Fibroblast of skin of back (primary cell): Measurements from ENCODE around the gene C20orf204.

ENCODE experiments used
- DNase-seq: peaks from one replicate; pipeline ENCODE4 v3.0.0-alpha.2; 2013

Gene C20orf204

DNA sequence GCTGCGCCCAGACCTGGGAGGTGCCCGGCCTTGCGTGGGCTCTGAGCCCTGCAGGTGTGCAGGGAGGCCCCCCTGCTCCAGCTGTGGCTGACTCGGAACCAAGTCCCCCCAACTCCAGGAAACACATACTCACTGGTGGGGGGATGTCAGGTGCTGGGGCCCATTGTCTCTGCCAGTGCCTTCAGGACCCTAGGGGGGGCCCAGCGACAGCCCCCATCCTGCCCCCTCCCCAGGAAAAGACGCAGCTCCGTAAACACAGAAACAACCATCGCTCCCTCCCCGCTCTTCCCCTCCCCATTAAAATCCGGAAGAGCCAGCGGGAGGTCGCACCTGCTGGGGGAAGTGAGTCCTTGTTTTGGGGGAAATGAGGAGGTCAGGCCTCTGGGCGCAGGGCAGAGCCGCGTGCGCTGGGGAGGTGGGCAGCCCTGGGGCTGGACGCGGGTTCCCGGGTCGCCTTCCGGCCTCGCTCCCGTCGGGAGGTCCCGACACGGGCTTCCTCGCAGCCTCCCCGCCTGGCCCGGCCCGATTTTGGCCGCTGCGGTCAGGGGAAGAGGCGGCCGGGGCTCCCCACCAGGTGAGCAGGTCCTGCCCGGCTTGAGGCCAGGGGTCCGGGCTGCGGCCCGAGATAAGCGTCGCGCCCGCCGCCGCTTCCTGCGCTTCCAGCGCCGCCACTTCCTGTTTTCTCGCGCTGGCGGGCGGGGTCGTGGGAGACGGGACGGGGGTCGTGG, 6.2 kb downstream of the C20orf204 start:
- DNase-seq, result no peak

- no peak for DNase-seq
These were observed 7.8 kb downstream of the C20orf204 start for GRCh38 chr20:64043768-64044167.

DNA sequence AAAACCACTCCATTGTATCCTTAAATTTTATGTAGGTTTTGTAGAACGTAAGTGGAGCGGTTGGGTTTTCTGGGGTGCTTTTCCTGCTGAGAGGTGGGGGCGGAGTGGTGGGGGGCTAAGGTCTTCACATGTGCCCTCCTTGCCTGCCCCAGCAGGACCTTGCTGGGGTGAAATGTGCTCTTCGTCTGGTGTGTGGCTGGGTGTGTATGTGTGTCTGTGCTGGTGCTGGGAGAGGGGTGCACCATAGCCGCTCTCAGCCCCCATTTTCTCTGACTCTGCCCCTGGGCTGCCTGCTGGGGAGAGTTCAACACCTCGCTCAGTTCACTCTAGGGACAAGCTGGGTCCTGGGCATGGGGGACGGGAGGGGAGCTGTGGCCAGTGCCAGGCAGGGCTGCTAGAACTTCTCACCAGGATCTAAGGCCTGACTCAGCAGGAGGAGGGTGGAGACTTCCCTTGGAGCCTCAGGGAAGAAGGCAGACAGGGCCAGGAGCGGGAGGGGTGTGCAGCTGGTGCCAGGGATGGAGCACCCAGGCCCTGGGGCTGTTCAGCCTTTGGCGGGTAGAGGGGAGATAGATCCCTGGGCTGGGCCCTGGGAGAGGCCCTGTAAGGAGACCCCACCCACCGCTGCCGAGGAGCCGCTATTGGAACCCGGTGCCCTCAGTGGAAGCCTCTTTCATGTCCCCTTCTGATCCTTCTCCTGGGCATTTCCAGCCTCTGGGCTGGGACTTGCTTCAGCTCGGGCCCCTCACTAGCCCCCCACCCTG, 8.7 kb downstream of the C20orf204 start:
- peak; percentile 70 for DNase-seq

- no peak for DNase-seq
These were observed 9.5 kb downstream of the C20orf204 start for GRCh38 chr20:64045346-64046011.

- DNase-seq, result no peak
These were observed 11.0 kb downstream of the C20orf204 start for GRCh38 chr20:64047046-64047389.

GRCh38 chr20:64047968-64048401, 12.0 kb downstream of the C20orf204 start:
- no peak for DNase-seq

GRCh38 chr20:64048402-64049044, 12.5 kb downstream of the C20orf204 start:
- no peak for DNase-seq

DNA sequence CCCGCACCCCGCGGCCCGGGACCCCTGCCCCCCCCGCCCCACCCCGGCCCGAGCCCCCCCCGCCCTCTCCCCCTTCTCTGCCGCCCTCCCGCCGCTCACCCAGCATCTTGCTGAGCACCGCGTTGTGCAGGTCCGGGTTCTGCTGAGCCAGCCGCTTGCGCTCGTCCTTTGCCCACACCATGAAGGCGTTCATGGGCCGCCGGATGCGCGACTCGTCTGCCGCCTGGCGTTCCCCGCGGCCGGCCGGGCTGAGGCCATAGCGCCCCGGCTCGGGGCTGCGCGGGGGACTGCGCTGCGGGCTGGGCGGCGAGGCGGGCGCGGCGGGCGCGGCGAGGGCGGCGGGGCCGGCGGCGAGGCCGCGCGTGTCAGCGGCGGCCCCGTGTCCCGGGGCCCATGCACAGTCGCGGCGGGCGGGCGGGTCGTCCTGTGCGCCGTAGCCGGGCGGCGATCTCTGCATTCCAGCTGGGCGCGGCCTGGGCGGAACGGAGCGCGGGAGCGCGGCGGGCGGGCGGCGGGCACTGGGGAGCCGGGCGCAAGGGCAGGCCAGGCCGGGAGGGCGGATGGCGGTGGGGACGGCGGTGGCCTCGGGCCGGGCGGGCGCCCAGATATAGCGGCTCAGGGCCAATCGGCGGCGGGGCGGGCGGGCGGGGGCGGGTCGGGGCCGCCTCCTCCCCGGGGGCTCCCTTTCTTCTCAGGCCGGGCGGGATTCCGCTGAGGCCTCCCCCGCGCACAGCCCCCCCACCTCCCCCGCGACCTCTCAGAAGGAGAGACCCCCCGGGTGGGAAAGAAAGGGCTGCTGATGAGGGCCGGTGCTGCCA, 13.3 kb downstream of the C20orf204 start, which contains the start of gene SOX18:
Gene SOX18, minus strand, starts transcription at position 580 of the 818 bp plus-strand sequence. Its CDS starts 123 bp downstream, at position 457.
- DNase-seq, result peak; percentile 47

DNA sequence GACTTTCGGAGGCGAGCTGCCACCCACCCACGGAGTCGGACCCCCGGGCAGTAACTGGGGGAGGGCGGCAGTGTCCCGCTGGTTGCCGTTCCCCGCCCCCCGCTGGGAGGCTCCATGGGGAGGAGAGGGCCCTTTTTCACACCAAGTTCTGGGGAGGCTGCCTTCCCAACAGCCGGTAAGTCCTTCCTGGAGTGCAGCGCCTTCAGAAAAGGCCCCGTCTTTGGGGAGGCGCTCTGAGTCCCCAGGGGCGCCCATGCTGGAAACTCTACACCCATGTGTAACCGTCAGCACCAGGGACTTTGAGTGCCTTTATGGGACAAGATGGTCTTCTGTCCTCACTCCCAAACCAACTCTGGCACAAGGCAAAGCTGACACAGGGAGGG, 13.9 kb downstream of the C20orf204 start:
- DNase-seq, result no peak

GRCh38 chr20:64050261-64051032, 14.5 kb downstream of the C20orf204 start:
- no peak for DNase-seq

- no peak for DNase-seq
These were observed 15.1 kb downstream of the C20orf204 start for GRCh38 chr20:64051033-64051452.

GRCh38 chr20:64051561-64052325, 15.8 kb downstream of the C20orf204 start:
- no peak for DNase-seq

DNA sequence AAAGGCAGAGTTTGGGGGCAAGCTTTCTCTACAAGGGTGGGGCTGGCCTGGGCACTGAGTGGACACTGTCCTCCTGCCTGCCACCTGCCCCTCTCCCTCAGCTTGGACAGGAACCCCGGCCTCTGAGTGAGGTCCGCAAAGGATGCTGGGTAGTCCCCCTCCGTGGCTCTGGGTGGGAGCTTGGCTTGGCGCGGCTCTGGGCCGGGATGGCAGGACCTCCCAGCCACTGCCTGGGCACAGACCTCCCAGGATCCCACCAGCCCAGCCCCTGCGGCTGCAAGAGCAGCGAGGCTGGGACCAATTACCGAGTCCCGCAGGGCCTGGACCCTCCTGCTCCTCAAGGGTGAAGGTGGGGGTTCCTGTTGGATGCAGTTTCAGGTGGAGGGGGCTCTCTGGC, 16.3 kb downstream of the C20orf204 start:
- DNase-seq, result no peak

DNA sequence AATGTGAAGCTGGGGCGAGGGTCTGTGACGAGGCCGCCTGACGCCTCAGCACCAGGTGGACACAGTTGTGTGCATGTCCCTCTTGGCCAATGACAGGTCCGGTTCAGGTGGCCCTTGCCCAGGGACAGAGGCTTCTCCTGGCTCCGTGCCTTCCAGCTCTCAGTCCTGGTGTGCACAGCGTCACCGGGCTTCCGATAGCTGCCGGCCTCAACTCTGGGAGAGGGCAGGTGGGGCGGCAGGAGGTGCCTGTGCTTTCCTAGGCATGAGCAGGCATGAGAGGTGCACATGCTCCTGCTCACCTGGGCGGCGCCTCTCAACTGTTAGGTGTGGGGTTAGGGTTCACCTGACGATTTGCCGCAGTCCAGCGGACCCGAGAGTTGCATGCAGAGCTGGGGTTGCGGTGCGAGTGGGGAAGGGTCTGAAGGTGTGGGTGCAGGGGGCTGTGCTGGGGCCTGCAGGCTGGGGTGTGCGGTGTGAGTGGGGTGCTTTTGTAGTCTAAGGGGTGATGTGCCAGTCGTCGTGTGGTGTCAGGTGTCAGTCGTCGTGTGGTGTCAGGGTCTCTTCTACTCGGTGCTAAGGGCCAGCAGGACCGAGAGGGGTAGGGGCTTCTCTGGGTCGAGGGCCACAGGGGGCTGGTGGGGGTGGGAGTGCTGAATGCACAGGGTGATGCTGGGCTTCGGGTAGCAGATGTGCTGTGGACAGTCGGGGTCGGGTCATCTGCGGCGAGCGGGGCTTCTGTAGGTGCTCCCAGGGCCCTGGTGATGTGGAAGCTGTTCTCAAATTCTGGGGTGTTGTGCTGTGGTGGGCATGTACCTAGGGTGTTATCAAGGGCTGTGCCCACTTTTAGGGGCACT, 17.2 kb downstream of the C20orf204 start:
- DNase-seq, result no peak

DNA sequence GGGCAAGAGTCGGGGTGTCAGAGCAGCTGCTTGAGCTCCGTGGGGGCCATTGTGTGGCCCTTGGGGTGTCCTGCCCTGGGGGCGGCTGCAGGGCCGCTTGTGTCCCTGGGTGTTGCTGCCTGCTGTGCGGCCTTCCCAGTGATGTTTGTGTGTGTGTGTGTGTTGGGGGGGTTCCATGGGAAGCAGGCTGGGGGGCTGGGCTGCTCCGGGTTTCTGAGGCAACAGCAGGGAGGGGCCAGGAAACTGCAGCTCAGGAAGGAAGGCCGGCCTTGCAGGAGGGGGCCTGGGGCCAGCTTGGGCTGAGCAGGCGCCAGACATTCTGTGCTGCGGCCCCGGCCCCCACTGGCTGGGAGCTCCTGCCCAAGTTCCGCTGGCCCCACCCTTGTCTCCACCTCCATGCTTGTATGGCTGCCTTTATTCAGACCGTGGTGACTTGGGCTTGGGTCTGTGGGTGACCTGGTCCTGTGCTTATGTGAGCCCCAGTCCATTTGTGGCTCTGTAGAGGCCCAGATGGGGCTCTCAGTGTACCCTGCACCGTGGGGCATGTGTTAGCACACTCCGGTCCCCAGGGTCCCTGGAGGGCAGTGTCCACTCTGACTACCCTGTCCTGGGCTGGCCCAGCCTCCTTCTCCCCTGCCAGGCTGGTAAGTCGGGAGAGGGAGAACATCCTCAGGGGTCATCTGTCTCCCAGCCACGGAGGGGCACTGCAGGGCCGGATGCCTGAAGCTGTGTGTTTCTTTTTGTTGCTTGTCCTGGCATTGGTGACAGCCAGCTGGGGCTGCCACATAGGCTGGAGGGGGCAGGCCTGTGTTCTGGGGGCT, 18.1 kb downstream of the C20orf204 start:
- DNase-seq, result peak; percentile 46

DNA sequence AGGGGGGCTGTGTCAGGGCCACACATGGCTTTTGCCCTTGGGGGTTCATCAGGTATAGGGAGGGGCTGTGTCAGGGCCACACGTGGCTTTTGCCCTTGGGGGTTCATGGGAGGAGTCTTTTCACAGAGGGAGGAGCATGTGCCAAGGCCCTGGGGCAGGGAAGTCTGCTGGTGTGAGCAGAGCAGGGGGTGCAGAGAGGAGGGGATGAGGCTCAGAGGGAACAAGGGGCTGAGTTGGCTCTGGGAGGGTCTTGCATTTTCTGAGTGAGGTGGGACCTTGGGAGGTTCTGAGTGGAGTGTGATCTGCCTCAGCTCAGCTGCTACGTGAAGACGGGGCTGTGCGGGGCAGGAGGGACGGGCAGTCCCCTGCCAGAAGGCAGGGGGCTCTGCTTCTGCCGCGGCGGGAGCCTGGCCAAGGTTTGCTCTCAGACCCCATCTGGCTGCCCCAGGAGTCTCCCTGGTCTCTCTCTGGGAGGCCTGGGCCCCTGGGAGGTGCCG, 19.5 kb downstream of the C20orf204 start:
- no peak for DNase-seq

- DNase-seq, result peak; percentile 66
These were observed 20.1 kb downstream of the C20orf204 start for GRCh38 chr20:64055893-64056638.

DNA sequence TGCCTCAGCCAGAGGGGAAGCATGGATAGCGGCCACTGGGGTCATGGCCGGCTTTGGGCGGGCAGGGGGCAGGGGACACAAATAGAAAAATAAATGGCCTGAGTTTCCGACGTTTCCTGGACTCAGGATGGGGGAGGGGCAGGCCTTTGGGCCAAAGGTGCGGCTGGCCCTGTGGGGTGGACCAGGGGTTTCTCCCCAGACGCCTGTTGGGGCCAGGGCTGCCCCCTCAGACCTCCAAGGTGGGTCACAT, 20.6 kb downstream of the C20orf204 start:
- DNase-seq, result no peak
